Liver (tissue), 9 donors: Measurements from ENCODE around the gene RFT1. TPM values are rescaled to one million over a fixed set of nuclear protein-coding genes. Genes with fewer than 3 reads are reported as not detected.

Experiments
- DNase-seq: peaks from one replicate; pipeline ENCODE4 v3.0.0-alpha.2; 2017; ENCODE audit warnings: low spot score
- H3K27ac ChIP-seq, 2 donors: one replicate each; pipeline ENCODE4 v1.7.0; 2013; ENCODE audit warnings: inconsistent platforms in 2 of 2, low read length in 2 of 2, control low read depth in 1 of 2, low read depth in 1 of 2, mild to moderate bottlenecking in 1 of 2
- H3K27me3 ChIP-seq, 4 donors: one replicate each; pipeline versions ENCODE4 v1.6.1 to v1.7.0; 2013; ENCODE audit warnings: low read length in 3 of 4, inconsistent platforms in 1 of 4, mild to moderate bottlenecking in 1 of 4, moderate library complexity in 1 of 4; ENCODE audit not compliant: control insufficient read depth in 4 of 4, insufficient read depth in 4 of 4
- H3K36me3 ChIP-seq, 4 donors: one replicate each; pipeline versions ENCODE4 v1.6.1 to v1.7.0; 2013; ENCODE audit warnings: low read length in 3 of 4, mild to moderate bottlenecking in 3 of 4, low read depth in 1 of 4, moderate library complexity in 1 of 4; ENCODE audit not compliant: control insufficient read depth in 4 of 4, insufficient read depth in 3 of 4
- H3K4me1 ChIP-seq, 4 donors: one replicate each; pipeline versions ENCODE4 v1.6.1 to v1.7.0; 2013; ENCODE audit warnings: low read length in 3 of 4, mild to moderate bottlenecking in 3 of 4, moderate library complexity in 1 of 4; ENCODE audit not compliant: control insufficient read depth in 4 of 4, insufficient read depth in 4 of 4
- H3K4me3 ChIP-seq, 3 donors: one replicate each; pipeline versions ENCODE4 v1.6.1 to v1.7.0; 2013; ENCODE audit warnings: low read length in 3 of 3, control low read depth in 1 of 3, low read depth in 1 of 3, mild to moderate bottlenecking in 1 of 3
- H3K9ac ChIP-seq, 2 donors: one replicate each; pipeline ENCODE4 v1.7.0; 2013; ENCODE audit warnings: low read length in 2 of 2, mild to moderate bottlenecking in 2 of 2, moderate library complexity in 2 of 2, control low read depth in 1 of 2, low read depth in 1 of 2
- H3K9me3 ChIP-seq, 4 donors: one replicate each; pipeline versions ENCODE4 v1.6.1 to v1.7.0; 2013; ENCODE audit warnings: low read length in 3 of 4; ENCODE audit not compliant: control insufficient read depth in 4 of 4
- ATF3 ChIP-seq: IDR thresholded peaks from 2 replicates; pipeline ENCODE4 v1.6.1; 2016; ENCODE audit warnings: antibody characterized with exemption
- CTCF ChIP-seq: fragments of 150-350 bp; IDR thresholded peaks from 2 replicates; pipeline ENCODE4 v1.5.1; 2017; ENCODE audit warnings: improper control_type of control experiment, low read depth, low read length; ENCODE audit not compliant: missing input control
- EGR1 ChIP-seq, 2 donors: IDR thresholded peaks; 2 replicates each; pipeline ENCODE4 v1.6.1; 2016 to 2018; ENCODE audit warnings: antibody characterized with exemption in 2 of 2, low read depth in 2 of 2
- FOXA1 ChIP-seq: IDR thresholded peaks from 2 replicates; pipeline ENCODE4 v1.6.1; 2016; ENCODE audit warnings: antibody characterized with exemption
- FOXA2 ChIP-seq: IDR thresholded peaks from 2 replicates; pipeline ENCODE4 v1.6.1; 2016; ENCODE audit warnings: antibody characterized with exemption
- GABPA ChIP-seq, 2 donors: IDR thresholded peaks in 1 of 2; conservative IDR thresholded peaks in 1 of 2; 2 replicates each; pipeline ENCODE4 v1.6.1; 2016; ENCODE audit warnings: antibody characterized with exemption in 2 of 2, mild to moderate bottlenecking in 1 of 2, moderate library complexity in 1 of 2
- HNF4A ChIP-seq, 2 donors: conservative IDR thresholded peaks; 2 replicates each; pipeline ENCODE4 v1.6.1; 2016; ENCODE audit warnings: antibody characterized with exemption in 2 of 2, mild to moderate bottlenecking in 2 of 2
- HNF4G ChIP-seq: IDR thresholded peaks from 2 replicates; pipeline ENCODE4 v1.6.1; 2016; ENCODE audit warnings: antibody characterized with exemption
- JUND ChIP-seq, 2 donors: IDR thresholded peaks; 2 replicates each; pipeline ENCODE4 v1.6.1; 2016; ENCODE audit warnings: antibody characterized with exemption in 2 of 2
- MAX ChIP-seq: IDR thresholded peaks from 2 replicates; pipeline ENCODE4 v1.6.1; 2016; ENCODE audit warnings: antibody characterized with exemption
- NR2F2 ChIP-seq: IDR thresholded peaks from 2 replicates; pipeline ENCODE4 v1.6.1; 2016; ENCODE audit warnings: antibody characterized with exemption
- RAD21 ChIP-seq, 2 donors: IDR thresholded peaks; 2 replicates each; pipeline ENCODE4 v1.6.1; 2016; ENCODE audit warnings: antibody characterized with exemption in 2 of 2, mild to moderate bottlenecking in 2 of 2
- REST ChIP-seq: IDR thresholded peaks from 2 replicates; pipeline ENCODE4 v1.6.1; 2016; ENCODE audit warnings: antibody characterized with exemption, mild to moderate bottlenecking
- RXRA ChIP-seq, 2 donors: IDR thresholded peaks; 2 replicates each; pipeline ENCODE4 v1.6.1; 2017 to 2018; ENCODE audit warnings: antibody characterized with exemption in 2 of 2, mild to moderate bottlenecking in 1 of 2
- SP1 ChIP-seq: IDR thresholded peaks from 2 replicates; pipeline ENCODE4 v1.6.1; 2018; ENCODE audit warnings: antibody characterized with exemption, mild to moderate bottlenecking
- TAF1 ChIP-seq: conservative IDR thresholded peaks from 2 replicates; pipeline ENCODE4 v1.6.1; 2016; ENCODE audit warnings: antibody characterized with exemption, mild to moderate bottlenecking
- YY1 ChIP-seq: IDR thresholded peaks from 2 replicates; pipeline ENCODE4 v1.6.1; 2016; ENCODE audit warnings: antibody characterized with exemption, mild to moderate bottlenecking
- ZBTB33 ChIP-seq: IDR thresholded peaks from 2 replicates; pipeline ENCODE4 v1.6.1; 2016; ENCODE audit warnings: antibody characterized with exemption
- WGBS: extraction: QIAGEN DNeasy Blood & Tissue Kit; methylation state at CpG from one replicate; pipeline ENCODE4 v1.1.7; 2013; 5-methylcytosine and 5-hydroxymethylcytosine counted together
- polyA plus RNA-seq, 2 donors: library from polyadenylated mRNA; stranded (reverse) in 1 of 2; unstranded in 1 of 2; fragments of 200-250 nt in 1 of 2; fragments of >200 nt in 1 of 2; fragmentation: Nextera tagmentation in 1 of 2; extraction: Ambion mirVana in 1 of 2; gene quantifications; one replicate each; pipeline versions ENCODE4 v1.2.1 to v1.2.3, GENCODE V29; 2013 to 2015
- total RNA-seq, 2 donors: library from RNA; depleted of rRNA; stranded (reverse); fragments of >200 nt; gene quantifications; one replicate each; pipeline ENCODE4 v1.2.3, GENCODE V29; 2014
- donor health status: healthy.
- donor health status: healthy.
- donor health status: healthy.
- donor health status: healthy.
- donor health status: healthy.

The RFT1 gene
- total and polyA plus RNA-seq, 4 donors, result 8.0 to 12.6 (median 11.8) TPM

- H3K4me3 ChIP-seq, result no peak overlapping the region
- no peak overlapping the region for H3K9ac ChIP-seq
- 94% methylated on average over 13 of the region's 13 CpGs for WGBS
- no peaks in the 10 kb centered on the region for H3K9me3 ChIP-seq
- H3K4me1 ChIP-seq, result peaks cover 8 to 23% (median 14%) of the 10 kb centered on the region in 4 donors
- no peak for DNase-seq
- TF ChIP-seq TAF1, result no peak
- no peak for TF ChIP-seq FOXA2
- no peak for TF ChIP-seq HNF4A (conservative IDR thresholded peaks at IDR 0.05)
- TF ChIP-seq JUND (IDR thresholded peaks at IDR 0.05), result no peak
- no peak for TF ChIP-seq HNF4G
- no peak for TF ChIP-seq ATF3
- TF ChIP-seq NR2F2, result no peak
- no peak for TF ChIP-seq RAD21 (IDR thresholded peaks at IDR 0.05)
- no peak for TF ChIP-seq GABPA (IDR thresholded peaks at IDR 0.05 in 1 of 2, conservative IDR thresholded peaks at IDR 0.05 in 1 of 2)
- TF ChIP-seq REST, result no peak
- no peak for TF ChIP-seq ZBTB33
- no peak for TF ChIP-seq EGR1 (IDR thresholded peaks at IDR 0.05; ENCODE audit: low read depth in 2 of 2)
- no peak for TF ChIP-seq YY1
- TF ChIP-seq CTCF, result no peak
- no peak for TF ChIP-seq SP1
- no peak for TF ChIP-seq FOXA1
- TF ChIP-seq RXRA (IDR thresholded peaks at IDR 0.05), result no peak
- no peak for TF ChIP-seq MAX
- no peaks in the 10 kb centered on the region for H3K27me3 ChIP-seq
- H3K27ac ChIP-seq, result no peak overlapping the region
- no peaks in the 10 kb centered on the region for H3K36me3 ChIP-seq
Measured at GRCh38 chr3:53149006-53149690, 18.9 kb upstream of the RFT1 start.
